Effector memory CD8-positive, alpha-beta T cell (primary cell): Measurements from ENCODE around the gene CTIF.

Source experiments
- ATAC-seq: fragments of 150-1000 bp; cut with Tn5 transposase; replicated peaks from 2 replicates; pipeline ENCODE4 v1.10.0; 2021; ENCODE audit warnings: mild to moderate bottlenecking, moderate library complexity
- DNase-seq, 3 experiments: peaks; one replicate each; pipeline ENCODE4 v3.0.0; 2021
- H3K27ac Mint-ChIP-seq, 2 donors: one replicate each; pipeline ENCODE4 v1.8.0; 2022; ENCODE audit warnings: mild to moderate bottlenecking in 2 of 2, mixed read lengths in 2 of 2, moderate library complexity in 2 of 2
- H3K27me3 Mint-ChIP-seq, 2 donors: one replicate each; pipeline ENCODE4 v1.8.0; 2022; ENCODE audit warnings: mixed read lengths in 2 of 2
- H3K36me3 Mint-ChIP-seq: one replicate; pipeline ENCODE4 v1.8.0; 2022; ENCODE audit warnings: mild to moderate bottlenecking, moderate library complexity, mixed read lengths; ENCODE audit not compliant: insufficient read depth
- H3K4me1 Mint-ChIP-seq, 2 donors: one replicate each; pipeline ENCODE4 v1.8.0; 2022; ENCODE audit warnings: low read depth in 2 of 2, mixed read lengths in 2 of 2
- H3K4me3 Mint-ChIP-seq, 2 donors: one replicate each; pipeline ENCODE4 v1.8.0; 2022; ENCODE audit warnings: mild to moderate bottlenecking in 2 of 2, mixed read lengths in 2 of 2, moderate library complexity in 2 of 2
- H3K9me3 Mint-ChIP-seq, 2 donors: one replicate each; pipeline ENCODE4 v1.8.0; 2022; ENCODE audit warnings: mixed read lengths in 2 of 2

CTIF gene

DNA sequence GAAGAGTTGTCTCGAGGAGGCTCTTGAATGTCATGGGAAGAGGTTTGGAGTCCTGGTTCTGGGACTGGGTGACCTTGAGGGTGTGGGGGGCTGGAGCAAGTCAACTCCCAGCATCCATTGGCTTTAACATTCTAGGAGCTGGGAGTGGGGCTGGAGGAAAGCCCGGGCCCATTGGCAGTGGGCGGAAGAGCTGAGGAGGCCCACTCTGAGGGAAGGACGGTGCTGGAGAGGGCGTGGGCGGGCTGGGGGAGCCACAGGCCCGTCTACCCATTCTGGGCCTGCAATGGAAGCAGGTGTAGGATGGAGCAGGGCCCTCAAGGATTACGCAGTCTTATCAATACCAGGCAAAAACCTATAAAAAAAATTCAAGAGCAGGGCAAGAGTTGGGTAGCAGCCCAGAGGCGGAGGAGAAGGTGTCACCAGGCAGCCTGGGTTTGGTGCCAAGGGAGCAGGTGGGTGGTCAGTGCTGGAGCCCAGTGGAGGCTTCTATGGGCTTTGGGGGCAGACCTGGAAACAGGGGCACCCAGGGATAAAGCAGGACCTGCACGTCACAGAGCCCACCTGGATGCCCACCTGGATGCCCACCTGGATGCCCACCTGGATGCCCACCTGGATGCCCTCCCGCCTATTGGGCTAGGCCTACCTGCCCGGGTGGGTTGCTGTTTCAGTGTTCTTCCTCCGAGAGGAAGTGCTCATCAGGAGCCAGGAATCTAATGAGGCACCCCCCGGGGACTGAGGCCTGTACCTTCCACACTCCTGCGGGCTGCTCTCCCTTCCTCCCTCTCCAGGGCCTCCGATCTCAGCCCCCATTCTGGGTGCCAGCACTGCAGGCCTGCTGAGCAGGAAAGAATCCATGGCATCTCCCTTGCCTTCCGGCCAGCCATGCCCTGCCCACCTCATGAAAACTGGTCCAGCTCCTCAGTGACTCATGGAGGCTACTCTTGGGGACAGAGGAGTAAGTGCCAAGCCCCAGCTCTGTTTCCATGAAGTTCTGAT is 71.3 kb downstream of the CTIF start:
- Mint-ChIP-seq H3K4me1 (peaks cover 0 to 2% of the 10 kb centered on the region in 2 donors), H3K27ac (no peak overlapping the region), H3K9me3 (no peaks in the 10 kb centered on the region), H3K36me3 (no peaks in the 10 kb centered on the region), H3K4me3 (no peak overlapping the region), H3K27me3 (no peaks in the 10 kb centered on the region)
- DNase-seq (no peak), ATAC-seq (no peak)

DNA sequence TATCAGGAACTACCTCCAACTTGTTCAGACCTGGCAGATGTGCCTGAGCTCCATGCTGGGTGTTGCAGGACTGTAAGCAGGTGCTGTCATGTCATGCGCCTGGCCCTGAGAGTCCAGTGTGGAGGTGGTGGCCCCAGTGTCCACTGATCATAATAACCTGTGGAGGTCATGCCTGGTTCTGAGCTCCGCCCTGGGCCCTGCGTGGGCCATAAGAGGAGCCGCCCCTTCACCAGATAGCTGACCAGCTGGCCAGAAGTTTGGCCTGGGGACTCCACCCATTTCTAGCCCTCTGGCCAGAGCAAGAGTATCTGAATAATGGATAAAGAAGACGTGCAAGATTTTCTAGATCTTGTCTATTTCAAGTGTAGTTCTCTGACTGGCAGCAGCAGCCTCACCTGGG is 72.4 kb downstream of the CTIF start:
- ATAC-seq (no peak), DNase-seq (no peak)
- Mint-ChIP-seq H3K4me1 (peaks cover 0 to 2% of the 10 kb centered on the region in 2 donors), H3K36me3 (no peaks in the 10 kb centered on the region), H3K9me3 (no peaks in the 10 kb centered on the region), H3K27me3 (no peaks in the 10 kb centered on the region), H3K27ac (no peak overlapping the region), H3K4me3 (no peak overlapping the region)

DNA sequence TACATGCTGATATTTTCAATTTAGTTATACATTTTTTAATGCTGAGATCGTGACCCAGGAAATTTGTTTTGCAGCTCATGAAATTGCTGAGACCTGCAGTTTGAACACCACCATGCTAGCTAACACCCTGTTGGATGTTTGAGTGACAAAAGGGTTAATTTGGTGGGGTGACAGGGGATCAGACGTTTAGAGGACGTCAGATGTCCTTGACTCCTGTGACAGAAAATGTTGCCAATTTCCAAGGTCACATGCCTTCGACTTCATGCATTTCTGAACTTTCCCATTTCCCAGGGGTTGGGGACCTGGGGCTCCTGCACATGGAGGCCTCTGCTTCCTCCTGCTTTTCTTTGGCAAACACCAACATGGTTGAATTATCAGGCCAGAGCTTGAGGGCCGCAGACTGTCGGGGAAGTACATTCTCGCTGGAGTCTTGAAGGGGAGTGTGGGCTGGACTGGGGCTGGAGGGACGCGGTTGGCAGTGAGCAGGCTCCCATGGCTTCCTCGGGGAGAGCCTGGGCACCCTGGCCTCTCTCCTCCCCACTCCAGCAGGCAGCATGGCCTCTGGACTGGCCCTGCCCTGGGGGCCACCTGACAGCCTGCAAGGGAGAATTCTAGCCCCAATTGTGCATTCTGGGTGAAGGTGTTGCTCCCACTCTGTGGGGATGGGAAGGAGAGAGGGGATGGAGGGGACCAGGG is 73.1 kb downstream of the CTIF start:
- Mint-ChIP-seq H3K27ac (no peak overlapping the region), H3K27me3 (no peaks in the 10 kb centered on the region), H3K4me3 (no peak overlapping the region), H3K9me3 (no peaks in the 10 kb centered on the region), H3K4me1 (peaks cover 0 to 2% of the 10 kb centered on the region in 2 donors), H3K36me3 (no peaks in the 10 kb centered on the region)
- DNase-seq (no peak), ATAC-seq (no peak)

DNA sequence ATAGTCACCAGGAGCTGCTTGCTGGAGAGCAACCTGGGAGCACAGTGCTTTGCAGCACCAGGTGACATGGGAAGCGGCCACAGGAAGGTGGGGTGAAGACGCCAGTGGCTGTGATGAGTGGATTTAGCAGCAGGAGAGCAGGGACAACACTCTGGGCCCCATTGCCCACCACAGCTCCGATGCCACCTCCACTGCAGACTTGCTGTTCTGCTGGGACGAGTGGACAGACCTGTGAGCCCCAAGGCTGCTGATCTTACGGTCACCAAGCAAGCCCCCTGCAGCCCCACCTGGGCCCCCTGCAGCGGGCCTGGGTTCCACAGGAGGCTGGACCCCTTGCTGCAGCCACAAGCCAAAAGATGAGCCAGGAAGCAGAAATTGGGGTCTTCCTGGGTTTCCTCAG is 73.7 kb downstream of the CTIF start:
- ATAC-seq, result no peak
- H3K36me3 Mint-ChIP-seq, result no peaks in the 10 kb centered on the region
- H3K4me1 Mint-ChIP-seq, result peaks cover 0 to 2% of the 10 kb centered on the region in 2 donors
- no peaks in the 10 kb centered on the region for H3K27me3 Mint-ChIP-seq
- no peak for DNase-seq
- peak overlapping the region in 1 of 2 donors; percentile 12 for H3K27ac Mint-ChIP-seq
- no peaks in the 10 kb centered on the region for H3K9me3 Mint-ChIP-seq
- H3K4me3 Mint-ChIP-seq, result no peak overlapping the region

DNA sequence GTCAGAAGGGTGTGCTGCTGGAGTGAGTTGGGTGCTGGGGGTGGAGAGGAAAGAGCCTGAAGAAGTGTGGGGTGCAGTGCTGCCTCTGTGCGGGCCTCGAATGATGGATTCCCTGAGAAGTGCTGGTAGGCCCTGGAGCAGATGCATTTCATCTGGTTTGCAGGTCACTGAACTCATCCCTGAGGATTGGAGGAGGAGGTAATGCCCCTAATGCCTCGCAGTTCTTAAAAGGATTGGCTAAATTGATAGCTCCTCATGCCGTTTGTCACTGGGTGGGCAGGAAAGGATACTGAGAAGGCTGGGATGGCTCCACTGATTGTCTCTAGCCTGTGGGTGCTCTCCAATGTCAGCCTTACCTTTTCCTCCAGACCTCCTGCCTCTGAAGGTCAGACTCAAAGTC is 74.1 kb downstream of the CTIF start:
- H3K4me3 Mint-ChIP-seq, result no peak overlapping the region
- no peaks in the 10 kb centered on the region for H3K9me3 Mint-ChIP-seq
- peaks cover 0 to 2% of the 10 kb centered on the region in 2 donors for H3K4me1 Mint-ChIP-seq
- no peaks in the 10 kb centered on the region for H3K36me3 Mint-ChIP-seq
- H3K27ac Mint-ChIP-seq, result peak overlapping the region in 1 of 2 donors; percentile 12
- ATAC-seq (no peak), DNase-seq (no peak)
- H3K27me3 Mint-ChIP-seq, result no peaks in the 10 kb centered on the region

DNA sequence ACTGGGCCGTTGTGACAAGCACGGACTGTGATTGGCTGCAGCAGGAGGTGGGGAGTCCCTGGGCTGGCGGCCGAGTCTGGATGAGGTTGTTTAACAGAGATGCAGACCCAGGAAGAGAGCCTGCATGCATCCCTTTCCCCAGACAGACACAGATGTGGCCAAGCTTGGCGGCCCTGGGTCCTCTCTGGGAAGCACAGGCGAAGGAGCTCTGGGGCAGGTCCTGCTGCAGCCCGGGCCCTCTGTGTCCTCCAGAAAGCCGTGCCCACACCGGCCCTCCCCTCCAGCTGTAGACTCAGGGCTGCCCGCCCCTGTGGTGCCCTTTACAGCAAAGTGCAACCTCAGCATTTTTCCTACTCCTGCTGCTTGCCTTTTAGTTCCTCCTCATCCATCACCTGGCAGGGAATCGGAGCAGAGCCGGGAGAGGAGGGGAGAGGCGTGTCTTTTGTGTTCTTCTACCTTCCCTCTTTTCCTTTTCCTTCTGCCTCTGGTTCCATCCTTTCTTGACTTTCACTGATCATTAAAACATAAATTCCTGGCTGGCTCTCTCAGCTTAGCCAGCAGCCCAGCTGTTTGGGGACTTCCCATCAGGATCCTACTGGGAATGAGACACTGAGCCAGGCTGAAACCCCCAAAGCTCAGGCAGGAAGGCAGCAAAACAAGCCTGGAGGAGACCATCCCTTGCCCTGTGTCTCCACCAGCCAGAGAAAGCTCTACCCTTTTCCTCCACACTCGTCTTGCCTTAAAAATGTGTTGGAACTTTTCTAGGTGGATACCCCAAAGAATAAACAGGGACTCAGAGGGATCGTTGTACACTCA is 75.0 kb downstream of the CTIF start:
- DNase-seq, result no peak

DNA sequence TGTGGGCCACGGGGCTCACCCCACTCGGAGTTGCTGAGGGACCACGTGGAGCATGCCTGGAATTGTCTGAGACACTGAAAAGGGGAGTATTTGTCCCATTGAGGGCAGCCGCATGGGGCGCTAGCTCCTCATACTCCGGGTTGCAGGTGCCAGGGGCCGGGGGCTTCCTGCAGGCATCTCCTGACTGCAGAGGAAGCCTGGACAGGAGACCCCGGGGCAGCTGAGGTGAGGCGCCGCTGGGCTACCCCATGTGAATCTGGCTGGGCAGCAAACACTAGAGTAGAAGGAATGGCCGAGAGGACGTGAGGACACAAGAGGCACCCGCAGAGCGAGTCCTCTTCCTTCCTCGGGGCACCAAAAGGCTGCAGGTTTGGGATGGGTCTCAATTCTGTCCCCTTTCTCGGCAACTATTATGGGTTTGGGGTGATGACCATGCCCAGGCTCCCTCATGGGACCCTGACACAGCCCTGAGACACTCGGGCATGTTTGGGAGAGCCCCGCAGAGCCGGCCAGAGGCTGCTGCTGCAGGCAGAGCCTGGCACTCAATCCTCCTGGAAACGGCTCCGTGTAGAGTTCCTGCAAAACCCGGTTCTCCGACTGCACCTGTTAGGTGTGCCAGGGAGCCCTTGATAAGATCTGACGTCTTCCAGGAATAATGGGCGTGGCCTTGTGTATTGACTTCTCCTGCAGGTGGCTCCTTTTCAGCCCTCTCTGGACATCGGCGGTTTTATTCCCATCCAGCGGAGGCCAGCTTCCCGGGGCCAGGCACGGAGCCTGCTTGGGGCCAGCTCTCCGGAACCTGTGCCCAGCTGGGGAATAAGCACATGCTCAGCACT is 77.0 kb downstream of the CTIF start:
- DNase-seq (no peak), ATAC-seq (no peak)
- Mint-ChIP-seq H3K9me3 (no peaks in the 10 kb centered on the region), H3K36me3 (no peaks in the 10 kb centered on the region), H3K4me3 (no peak overlapping the region), H3K27ac (no peak overlapping the region), H3K27me3 (no peaks in the 10 kb centered on the region), H3K4me1 (no peaks in the 10 kb centered on the region)

More for the DNA sequence above, 75.0 kb downstream of the CTIF start:
- H3K4me3 Mint-ChIP-seq, result no peak overlapping the region
- ATAC-seq, result no peak
- H3K9me3 Mint-ChIP-seq, result no peaks in the 10 kb centered on the region
- no peak overlapping the region for H3K27ac Mint-ChIP-seq
- H3K36me3 Mint-ChIP-seq, result no peaks in the 10 kb centered on the region
- H3K4me1 Mint-ChIP-seq, result peaks cover 0 to 2% of the 10 kb centered on the region in 2 donors
- H3K27me3 Mint-ChIP-seq, result no peaks in the 10 kb centered on the region

DNA sequence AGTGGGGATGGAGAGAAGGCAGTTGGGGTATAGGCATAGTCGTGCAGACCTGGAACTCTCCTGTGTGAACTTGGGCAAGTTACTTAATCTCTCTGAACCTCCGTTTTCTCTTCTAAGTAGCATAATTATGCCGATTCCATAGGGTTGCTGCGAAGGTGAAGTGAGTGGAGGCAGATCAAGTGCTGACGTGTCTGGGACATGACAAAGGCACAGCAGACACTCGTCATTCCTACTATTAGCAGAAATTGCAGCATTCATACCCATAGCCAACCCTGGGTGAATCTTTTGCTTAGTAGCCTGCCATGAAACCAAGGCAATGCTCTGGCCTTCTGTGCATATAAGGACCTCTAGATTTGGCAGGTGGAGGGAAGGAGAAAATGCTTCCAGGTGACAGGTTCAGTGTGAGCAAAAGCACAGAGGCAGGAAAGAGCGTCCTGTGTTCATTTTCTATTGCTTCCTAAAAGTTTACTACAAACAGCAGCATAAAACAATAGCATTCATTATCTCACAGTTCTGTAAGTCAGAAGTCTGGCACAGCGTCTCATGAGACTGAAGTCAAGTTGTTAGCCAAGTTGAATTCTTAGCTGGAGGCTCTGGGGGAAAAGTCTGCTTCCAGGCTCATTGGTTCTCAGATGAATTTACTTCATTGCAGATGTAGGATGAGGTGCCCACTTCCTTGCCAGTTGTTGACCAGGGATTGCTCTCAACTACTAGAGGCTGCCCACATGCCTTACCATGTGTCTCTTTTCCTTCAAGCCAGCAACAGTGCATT is 77.8 kb downstream of the CTIF start:
- Mint-ChIP-seq H3K9me3 (no peaks in the 10 kb centered on the region), H3K27ac (no peak overlapping the region), H3K27me3 (no peaks in the 10 kb centered on the region)

DNA sequence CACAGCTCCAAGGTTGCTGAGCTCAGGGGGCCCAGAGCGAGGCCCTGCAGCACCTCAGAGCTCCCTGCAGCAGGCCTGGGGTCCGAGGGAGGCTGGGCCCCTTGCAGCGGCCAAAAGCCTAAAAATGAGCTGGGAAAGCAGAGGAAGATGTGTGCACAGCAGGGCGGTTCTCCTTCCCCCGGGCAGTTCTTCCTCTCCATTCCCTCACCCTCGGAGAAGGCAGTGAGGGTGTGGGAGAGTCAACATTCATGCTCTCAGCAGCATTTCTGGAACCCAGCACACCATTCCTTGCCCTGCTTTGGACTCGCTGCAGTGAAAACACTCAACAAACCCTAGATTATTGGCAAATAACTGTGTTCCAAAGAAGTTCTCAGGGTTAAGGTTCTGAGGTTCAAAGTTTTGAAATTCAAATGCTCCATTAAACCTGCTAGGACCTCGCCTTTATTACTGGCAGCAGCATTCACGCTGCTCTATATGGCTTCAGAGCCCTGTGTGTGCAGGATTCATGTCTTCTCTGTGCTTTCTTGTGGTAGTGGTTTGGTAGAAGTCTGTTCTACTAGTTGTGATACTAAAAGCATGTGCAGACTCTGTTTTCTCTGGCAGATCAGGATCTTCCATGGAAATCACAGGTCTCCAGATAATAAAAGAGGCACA is 79.1 kb downstream of the CTIF start:
- H3K9me3 Mint-ChIP-seq, result no peaks in the 10 kb centered on the region
- ATAC-seq, result no peak
- no peaks in the 10 kb centered on the region for H3K27me3 Mint-ChIP-seq
- no peaks in the 10 kb centered on the region for H3K36me3 Mint-ChIP-seq
- DNase-seq, result no peak
- H3K4me3 Mint-ChIP-seq, result no peak overlapping the region
- no peak overlapping the region for H3K27ac Mint-ChIP-seq
- no peaks in the 10 kb centered on the region for H3K4me1 Mint-ChIP-seq

More for the DNA sequence above, 77.8 kb downstream of the CTIF start:
- Mint-ChIP-seq H3K4me3 (no peak overlapping the region), H3K36me3 (no peaks in the 10 kb centered on the region), H3K4me1 (no peaks in the 10 kb centered on the region)
- ATAC-seq, result no peak
- no peak for DNase-seq

DNA sequence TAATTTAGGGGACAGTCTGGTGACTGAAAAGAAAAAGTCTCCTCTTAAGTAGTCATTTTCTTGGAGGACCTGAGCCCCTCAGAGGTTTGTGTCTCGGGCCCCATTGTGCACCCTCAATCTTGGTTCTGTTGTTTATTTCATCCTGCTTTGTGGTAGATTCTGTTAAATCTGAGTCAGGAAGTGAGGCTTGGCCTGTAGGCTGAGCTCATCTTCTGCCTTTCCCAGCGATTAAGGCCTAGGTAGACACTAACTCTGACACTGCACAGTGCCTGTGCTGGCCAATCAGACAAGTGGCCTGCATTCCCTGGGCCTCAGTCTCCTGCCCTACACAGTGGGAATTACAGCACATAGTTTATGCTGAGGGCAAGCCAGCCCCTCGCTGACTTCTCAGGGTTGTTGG is 80.2 kb downstream of the CTIF start:
- Mint-ChIP-seq H3K4me3 (no peak overlapping the region), H3K27me3 (no peaks in the 10 kb centered on the region), H3K36me3 (no peaks in the 10 kb centered on the region), H3K27ac (no peak overlapping the region), H3K9me3 (no peaks in the 10 kb centered on the region), H3K4me1 (no peaks in the 10 kb centered on the region)
- no peak for ATAC-seq
- DNase-seq, result no peak

DNA sequence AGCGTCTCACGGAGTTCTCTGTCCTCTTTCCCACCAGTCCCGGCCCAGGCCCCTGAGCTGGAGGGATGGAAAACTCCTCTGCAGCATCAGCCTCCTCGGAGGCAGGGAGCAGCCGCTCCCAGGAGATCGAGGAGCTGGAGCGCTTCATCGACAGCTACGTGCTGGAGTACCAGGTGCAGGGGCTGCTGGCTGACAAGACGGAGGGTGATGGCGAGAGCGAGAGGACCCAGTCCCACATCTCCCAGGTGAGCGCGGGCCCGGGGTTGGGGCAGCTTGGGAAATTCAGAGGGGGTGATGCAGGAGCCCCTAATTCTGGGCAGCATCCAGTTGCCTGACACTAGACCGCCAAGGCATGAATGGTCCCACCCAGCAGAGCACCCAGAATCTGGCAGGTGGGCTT is 80.7 kb downstream of the CTIF start:
- Mint-ChIP-seq H3K4me3 (no peak overlapping the region), H3K9me3 (no peaks in the 10 kb centered on the region), H3K4me1 (no peaks in the 10 kb centered on the region), H3K27ac (no peak overlapping the region), H3K27me3 (no peaks in the 10 kb centered on the region), H3K36me3 (no peaks in the 10 kb centered on the region)
- DNase-seq (no peak), ATAC-seq (no peak)

DNA sequence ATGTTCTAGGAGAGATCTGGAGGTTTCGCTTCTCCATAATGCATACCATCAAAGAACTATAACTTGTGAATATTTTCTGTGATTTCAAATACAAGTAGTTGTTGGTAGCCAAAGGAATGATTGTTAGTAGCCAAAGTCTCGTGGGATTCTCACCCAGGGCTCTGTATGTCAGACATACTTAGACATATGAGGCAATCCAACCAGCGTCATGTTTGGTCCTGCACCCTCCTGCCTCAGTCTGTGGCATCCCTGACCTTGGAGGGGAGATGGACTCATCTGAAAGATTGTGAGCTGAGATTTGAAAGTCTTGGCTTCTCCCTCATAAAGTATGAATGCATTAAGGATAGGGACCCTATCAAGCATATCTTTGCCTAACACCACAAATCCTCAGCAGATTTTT is 81.2 kb downstream of the CTIF start:
- H3K4me1 Mint-ChIP-seq, result no peaks in the 10 kb centered on the region
- no peaks in the 10 kb centered on the region for H3K27me3 Mint-ChIP-seq
- H3K36me3 Mint-ChIP-seq, result no peaks in the 10 kb centered on the region
- no peak for DNase-seq
- no peak for ATAC-seq
- no peak overlapping the region for H3K4me3 Mint-ChIP-seq
- H3K9me3 Mint-ChIP-seq, result no peaks in the 10 kb centered on the region
- no peak overlapping the region for H3K27ac Mint-ChIP-seq
